DOHH2 (cell line): ENCODE measurements around the gene UGT1A5.

Source experiments
- H3F3A ChIP-seq: fragments of 200-600 bp; sonication (generic), shearing (Covaris generic); 2 replicates; pipeline ENCODE4 v1.6.0; 2016; ENCODE audit warnings: antibody characterized with exemption, mild to moderate bottlenecking; ENCODE audit not compliant: control insufficient read depth, insufficient read depth
- H3K27ac ChIP-seq: fragments of 200-600 bp; sonication (generic); 2 replicates; pipeline ENCODE4 v1.5.1; 2014; ENCODE audit warnings: low read depth, mild to moderate bottlenecking, low read length, moderate library complexity
- H3K27me3 ChIP-seq: fragments of 200-600 bp; sonication (generic); 2 replicates; pipeline ENCODE4 v1.6.1; 2014; ENCODE audit warnings: mild to moderate bottlenecking, low read length, mixed read lengths; ENCODE audit not compliant: control insufficient read depth
- H3K36me3 ChIP-seq: fragments of 200-600 bp; sonication (generic); 2 replicates; pipeline ENCODE4 v1.6.1; 2014; ENCODE audit warnings: mild to moderate bottlenecking, low read length, moderate library complexity, mixed read lengths; ENCODE audit not compliant: control insufficient read depth
- H3K4me1 ChIP-seq: fragments of 200-600 bp; sonication (generic); 2 replicates; pipeline ENCODE4 v1.6.1; 2014; ENCODE audit warnings: mild to moderate bottlenecking, low read length, mixed read lengths; ENCODE audit not compliant: control insufficient read depth
- H3K4me2 ChIP-seq: fragments of 200-600 bp; sonication (generic); 2 replicates; pipeline ENCODE4 v1.6.0; 2014; ENCODE audit warnings: mild to moderate bottlenecking, low read length, moderate library complexity
- H3K4me3 ChIP-seq: fragments of 200-600 bp; sonication (generic); 2 replicates; pipeline ENCODE4 v1.5.1; 2014; ENCODE audit warnings: mild to moderate bottlenecking, low read length, mixed read lengths
- H3K79me2 ChIP-seq: fragments of 200-600 bp; sonication (generic); 2 replicates; pipeline ENCODE4 v1.6.1; 2014; ENCODE audit warnings: mild to moderate bottlenecking, low read length, mixed read lengths; ENCODE audit not compliant: control insufficient read depth
- H3K9me2 ChIP-seq: fragments of 200-600 bp; sonication (generic); replicated peaks from 2 replicates; pipeline ENCODE4 v1.6.1; 2014; ENCODE audit warnings: mild to moderate bottlenecking, low read length, mixed read lengths; ENCODE audit not compliant: control insufficient read depth
- H3K9me3 ChIP-seq: fragments of 200-600 bp; sonication (generic); 2 replicates; pipeline ENCODE4 v1.6.1; 2014; ENCODE audit warnings: antibody characterized with exemption, low read length, mixed read lengths; ENCODE audit not compliant: control insufficient read depth, insufficient read depth
- H4K20me1 ChIP-seq: fragments of 200-600 bp; sonication (generic); 2 replicates; pipeline ENCODE4 v1.6.0; 2014; ENCODE audit warnings: low read depth, mild to moderate bottlenecking, antibody characterized with exemption, low read length, moderate library complexity; ENCODE audit not compliant: control insufficient read depth, insufficient read depth
- EZH2phosphoT487 ChIP-seq: fragments of 200-600 bp; sonication (generic); IDR thresholded peaks from 2 replicates; pipeline ENCODE4 v1.6.1; 2017; ENCODE audit warnings: borderline replicate concordance, mild to moderate bottlenecking, antibody characterized with exemption, low read length, moderate library complexity, mixed read lengths
- TF ChIP-seq, protein P1 (sequence below): fragments of 200-600 bp; sonication (generic); IDR thresholded peaks from one replicate; pipeline ENCODE4 v1.5.1; 2014; ENCODE audit warnings: antibody characterized with exemption, mild to moderate bottlenecking, low read depth, low read length; ENCODE audit not compliant: poor library complexity, severe bottlenecking

The UGT1A5 gene

GRCh38 chr2:233769260-233769659 is 56.6 kb downstream of the UGT1A5 start:
- Histone ChIP-seq H3K4me1 (no peaks in the 10 kb centered on the region), H3K27ac (no peak overlapping the region), H3K4me2 (no peak overlapping the region), H3K9me3 (no peaks in the 10 kb centered on the region), H3F3A (no peaks in the 10 kb centered on the region), H4K20me1 (no peaks in the 10 kb centered on the region), H3K79me2 (no peaks in the 10 kb centered on the region), H3K4me3 (no peak overlapping the region), H3K9me2 (no peaks in the 10 kb centered on the region), H3K36me3 (no peaks in the 10 kb centered on the region), H3K27me3 (0 out of 2 replicates have a peak, but pooled peaks cover 2% of the 10 kb centered on the region)
- no peak for TF ChIP-seq EZH2phosphoT487
- TF ChIP-seq, protein P1, sequence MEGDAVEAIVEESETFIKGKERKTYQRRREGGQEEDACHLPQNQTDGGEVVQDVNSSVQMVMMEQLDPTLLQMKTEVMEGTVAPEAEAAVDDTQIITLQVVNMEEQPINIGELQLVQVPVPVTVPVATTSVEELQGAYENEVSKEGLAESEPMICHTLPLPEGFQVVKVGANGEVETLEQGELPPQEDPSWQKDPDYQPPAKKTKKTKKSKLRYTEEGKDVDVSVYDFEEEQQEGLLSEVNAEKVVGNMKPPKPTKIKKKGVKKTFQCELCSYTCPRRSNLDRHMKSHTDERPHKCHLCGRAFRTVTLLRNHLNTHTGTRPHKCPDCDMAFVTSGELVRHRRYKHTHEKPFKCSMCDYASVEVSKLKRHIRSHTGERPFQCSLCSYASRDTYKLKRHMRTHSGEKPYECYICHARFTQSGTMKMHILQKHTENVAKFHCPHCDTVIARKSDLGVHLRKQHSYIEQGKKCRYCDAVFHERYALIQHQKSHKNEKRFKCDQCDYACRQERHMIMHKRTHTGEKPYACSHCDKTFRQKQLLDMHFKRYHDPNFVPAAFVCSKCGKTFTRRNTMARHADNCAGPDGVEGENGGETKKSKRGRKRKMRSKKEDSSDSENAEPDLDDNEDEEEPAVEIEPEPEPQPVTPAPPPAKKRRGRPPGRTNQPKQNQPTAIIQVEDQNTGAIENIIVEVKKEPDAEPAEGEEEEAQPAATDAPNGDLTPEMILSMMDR, result no peak

DNA sequence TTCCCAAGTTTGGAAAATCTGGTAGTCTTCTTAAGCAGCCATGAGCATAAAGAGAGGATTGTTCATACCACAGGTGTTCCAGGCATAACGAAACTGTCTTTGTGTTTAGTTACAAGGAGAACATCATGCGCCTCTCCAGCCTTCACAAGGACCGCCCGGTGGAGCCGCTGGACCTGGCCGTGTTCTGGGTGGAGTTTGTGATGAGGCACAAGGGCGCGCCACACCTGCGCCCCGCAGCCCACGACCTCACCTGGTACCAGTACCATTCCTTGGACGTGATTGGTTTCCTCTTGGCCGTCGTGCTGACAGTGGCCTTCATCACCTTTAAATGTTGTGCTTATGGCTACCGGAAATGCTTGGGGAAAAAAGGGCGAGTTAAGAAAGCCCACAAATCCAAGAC is 59.4 kb downstream of the UGT1A5 start:
- Histone ChIP-seq H3K9me2 (no peaks in the 10 kb centered on the region), H3F3A (no peaks in the 10 kb centered on the region), H3K27ac (no peak overlapping the region), H3K4me1 (no peaks in the 10 kb centered on the region), H3K4me2 (no peak overlapping the region), H3K9me3 (peaks cover 2% of the 10 kb centered on the region; the same call in 1 of the 2 replicates), H3K4me3 (no peak overlapping the region), H3K36me3 (no peaks in the 10 kb centered on the region), H3K27me3 (no peaks in the 10 kb centered on the region), H4K20me1 (no peaks in the 10 kb centered on the region), H3K79me2 (no peaks in the 10 kb centered on the region)
- TF ChIP-seq, protein P1, result no peak
- no peak for TF ChIP-seq EZH2phosphoT487

DNA sequence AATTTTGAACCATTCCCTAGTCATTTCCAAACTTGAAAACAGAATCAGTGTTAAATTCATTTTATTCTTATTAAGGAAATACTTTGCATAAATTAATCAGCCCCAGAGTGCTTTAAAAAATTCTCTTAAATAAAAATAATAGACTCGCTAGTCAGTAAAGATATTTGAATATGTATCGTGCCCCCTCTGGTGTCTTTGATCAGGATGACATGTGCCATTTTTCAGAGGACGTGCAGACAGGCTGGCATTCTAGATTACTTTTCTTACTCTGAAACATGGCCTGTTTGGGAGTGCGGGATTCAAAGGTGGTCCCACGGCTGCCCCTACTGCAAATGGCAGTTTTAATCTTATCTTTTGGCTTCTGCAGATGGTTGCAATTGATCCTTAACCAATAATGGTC is 59.9 kb downstream of the UGT1A5 start:
- Histone ChIP-seq H4K20me1 (no peaks in the 10 kb centered on the region), H3K4me2 (no peak overlapping the region), H3F3A (no peaks in the 10 kb centered on the region), H3K79me2 (no peaks in the 10 kb centered on the region), H3K4me3 (no peak overlapping the region), H3K4me1 (no peaks in the 10 kb centered on the region), H3K27me3 (no peaks in the 10 kb centered on the region), H3K9me2 (no peaks in the 10 kb centered on the region), H3K36me3 (no peaks in the 10 kb centered on the region), H3K9me3 (peaks cover 2% of the 10 kb centered on the region; the same call in 1 of the 2 replicates), H3K27ac (no peak overlapping the region)
- TF ChIP-seq, protein P1, result no peak
- no peak for TF ChIP-seq EZH2phosphoT487
